OCI-LY7 (cell line): ENCODE results near the gene ITGAE. TPM values are rescaled to one million over a fixed set of nuclear protein-coding genes. Genes with fewer than 3 reads are reported as not detected.

ENCODE experiments used
- BruUV-seq: library from RNA; stranded (reverse); fragments of 400-500 nt; replicated peaks from 2 replicates; lab custom pipeline; 2021; lab: Mats Ljungman, UMichigan
- CTCF ChIA-PET: fragments of 300-600 bp; sonication (Branson Sonifier 250); formaldehyde crosslinking; loops from one replicate; lab custom pipeline; 2022; ENCODE audit warnings: antibody characterized with exemption; ENCODE audit not compliant: unreplicated experiment; lab: Charles Lee
- POLR2A ChIA-PET: fragments of 300-600 bp; sonication (Branson Sonifier 250); formaldehyde crosslinking; loops from one replicate; lab custom pipeline; 2022; ENCODE audit warnings: antibody characterized with exemption; lab: Charles Lee
- DNase-seq: peaks from one replicate; pipeline ENCODE4 v3.0.0-alpha.2; 2015; ENCODE audit warnings: low spot score
- H2AFZ ChIP-seq: fragments of 200-600 bp; sonication (generic), shearing (Covaris generic); 2 replicates; pipeline ENCODE4 v1.6.1; 2014; ENCODE audit warnings: mild to moderate bottlenecking, antibody characterized with exemption, low read length, moderate library complexity
- H3K27ac ChIP-seq: fragments of 200-600 bp; sonication (generic); 2 replicates; pipeline ENCODE4 v1.5.1; 2014; ENCODE audit warnings: mixed run types, low read depth, mild to moderate bottlenecking, moderate library complexity, low read length, inconsistent platforms; ENCODE audit not compliant: poor library complexity, severe bottlenecking
- H3K36me3 ChIP-seq: fragments of 200-600 bp; sonication (generic); 2 replicates; pipeline ENCODE4 v1.6.1; 2014; ENCODE audit warnings: mild to moderate bottlenecking, antibody characterized with exemption, low read length, moderate library complexity, mixed read lengths; ENCODE audit not compliant: insufficient read depth
- H3K4me1 ChIP-seq: fragments of 200-600 bp; sonication (generic); 2 replicates; pipeline ENCODE4 v1.5.1; 2014; ENCODE audit warnings: mild to moderate bottlenecking, low read length; ENCODE audit not compliant: insufficient read depth, poor library complexity, severe bottlenecking
- H3K4me2 ChIP-seq: fragments of 200-600 bp; sonication (generic); 2 replicates; pipeline ENCODE4 v1.6.1; 2014; ENCODE audit warnings: mild to moderate bottlenecking, low read length
- H3K4me3 ChIP-seq: fragments of 200-600 bp; sonication (generic); 2 replicates; pipeline ENCODE4 v1.5.1; 2014; ENCODE audit warnings: mild to moderate bottlenecking, low read depth, low read length; ENCODE audit not compliant: poor library complexity, severe bottlenecking
- H3K79me2 ChIP-seq: fragments of 200-600 bp; sonication (generic); 2 replicates; pipeline ENCODE4 v1.6.1; 2016; ENCODE audit warnings: low read depth, mild to moderate bottlenecking, low read length, moderate library complexity, mixed read lengths; ENCODE audit not compliant: insufficient read depth
- H3K9me2 ChIP-seq: fragments of 200-600 bp; sonication (generic); 2 replicates; pipeline ENCODE4 v1.6.1; 2016; ENCODE audit warnings: mild to moderate bottlenecking, low read length, mixed read lengths; ENCODE audit not compliant: insufficient read depth
- H3K9me3 ChIP-seq: fragments of 200-600 bp; sonication (generic); 2 replicates; pipeline ENCODE4 v1.6.1; 2014; ENCODE audit warnings: mild to moderate bottlenecking, mixed run types, low read length, mixed read lengths
- H4K20me1 ChIP-seq: fragments of 200-600 bp; sonication (generic); 2 replicates; pipeline ENCODE4 v1.6.1; 2014; ENCODE audit warnings: mild to moderate bottlenecking, antibody characterized with exemption, low read length, moderate library complexity, mixed read lengths; ENCODE audit not compliant: insufficient read depth
- CTCF ChIP-seq: fragments of 200-600 bp; sonication (generic); conservative IDR thresholded peaks from 2 replicates; pipeline ENCODE4 v1.5.1; 2014; ENCODE audit warnings: mild to moderate bottlenecking, antibody characterized with exemption, low read length, moderate library complexity, mixed read lengths
- EZH2phosphoT487 ChIP-seq: fragments of 200-600 bp; sonication (generic); IDR thresholded peaks from 2 replicates; pipeline ENCODE4 v1.6.1; 2018; ENCODE audit warnings: low read depth, borderline replicate concordance, mild to moderate bottlenecking, mixed run types, antibody characterized with exemption, low read length, moderate library complexity, mixed read lengths
- intact Hi-C: fragments of 100-400 bp; cut with micrococcal nuclease; formaldehyde crosslinking; loops from one replicate; pipeline ENCODE4 v1.10.0; 2022; ENCODE audit not compliant: unreplicated experiment
- total RNA-seq, 2 experiments: library from RNA; depleted of rRNA in 1 of 2; stranded (reverse); fragments of >200 nt in 1 of 2; shearing (Covaris generic) in 1 of 2; gene quantifications; 2 replicates each; pipeline ENCODE4 v1.2.3, GENCODE V29; 2014 to 2022

The ITGAE gene
- total RNA-seq, 2 experiments from 2014 or later: 52.2 to 61.2 TPM

GRCh38 chr17:3718201-3718600 lies 82.8 kb downstream of the ITGAE start:
- peaks cover 71% of the 10 kb centered on the region for H3K36me3 ChIP-seq
- no TSS peak for BruUV-seq
- intact Hi-C loops: no loop called here

GRCh38 chr17:3715296-3715695 lies 85.7 kb downstream of the ITGAE start:
- DNase-seq: no peak
- Histone ChIP-seq H3K36me3 (peaks cover 81% of the 10 kb centered on the region), H3K4me1 (peaks cover 72% of the 10 kb centered on the region), H3K4me2 (0 out of 2 replicates have a peak overlapping the region, but pooled peaks have one; percentile 6), H3K9me2 (no peaks in the 10 kb centered on the region), H4K20me1 (no peaks in the 10 kb centered on the region), H3K79me2 (peaks cover 28% of the 10 kb centered on the region), H3K9me3 (no peaks in the 10 kb centered on the region), H3K4me3 (no peak overlapping the region), H3K27ac (peak overlapping the region; percentile 7), H2AFZ (no peak overlapping the region)
- intact Hi-C loops: no loop called here
- no peak for TF ChIP-seq CTCF
- POLR2A ChIA-PET: interaction anchor here (0.6 kb wide), 1 partner anchor 13 kb away, joined by 5 read pairs; no protein-coding TSS in a partner anchor
- BruUV-seq: no TSS peak
- CTCF ChIA-PET: no interaction called here

More at GRCh38 chr17:3718201-3718600, 82.8 kb downstream of the ITGAE start:
- no peaks in the 10 kb centered on the region for H4K20me1 ChIP-seq
- H3K9me2 ChIP-seq: no peaks in the 10 kb centered on the region
- ChIA-PET CTCF (no interaction called here), POLR2A (no interaction called here)
- no peak for DNase-seq
- peaks cover 62% of the 10 kb centered on the region for H3K4me1 ChIP-seq
- no peaks in the 10 kb centered on the region for H3K9me3 ChIP-seq
- peak overlapping the region; percentile 5 for H3K27ac ChIP-seq
- H3K79me2 ChIP-seq: peaks cover 48% of the 10 kb centered on the region
- TF ChIP-seq EZH2phosphoT487: no peak
- TF ChIP-seq CTCF: no peak
- no peak overlapping the region for H3K4me3 ChIP-seq
- H2AFZ ChIP-seq: no peak overlapping the region
- H3K4me2 ChIP-seq: no peak overlapping the region

- Histone ChIP-seq H4K20me1 (no peaks in the 10 kb centered on the region), H2AFZ (no peak overlapping the region), H3K4me3 (no peak overlapping the region), H3K4me2 (peak overlapping the region; percentile 77), H3K9me2 (no peaks in the 10 kb centered on the region), H3K79me2 (peaks cover 5% of the 10 kb centered on the region; the same call in 1 of the 2 replicates), H3K9me3 (no peaks in the 10 kb centered on the region), H3K4me1 (peaks cover 73% of the 10 kb centered on the region), H3K36me3 (peaks cover 58% of the 10 kb centered on the region), H3K27ac (peak overlapping the region; percentile 96)
- BruUV-seq: no TSS peak
- TF ChIP-seq CTCF (no peak), EZH2phosphoT487 (no peak)
- DNase-seq: no peak
- ChIA-PET POLR2A (interaction anchor here (1.5 to 1.7 kb wide), 2 partner anchors 10 to 16 kb away, joined by 4 to 8 read pairs; partner anchors contain the start of genes HASPIN and P2RX5), CTCF (no interaction called here)
- intact Hi-C loops: no loop called here
These were observed 88.1 kb downstream of the ITGAE start for GRCh38 chr17:3712811-3713463.
